Pons (tissue), 1 donor: ENCODE data around the gene KCNQ2.
"Not testable (repeated sequence)": the region's sequence is repeated elsewhere in the genome, so short reads cannot be mapped to it uniquely, and the experiment has no call there.

ENCODE experiments used
- DNase-seq: peaks from one replicate; pipeline ENCODE4 v3.0.0-alpha.2; 2016; ENCODE audit warnings: low spot score

The KCNQ2 gene

DNA sequence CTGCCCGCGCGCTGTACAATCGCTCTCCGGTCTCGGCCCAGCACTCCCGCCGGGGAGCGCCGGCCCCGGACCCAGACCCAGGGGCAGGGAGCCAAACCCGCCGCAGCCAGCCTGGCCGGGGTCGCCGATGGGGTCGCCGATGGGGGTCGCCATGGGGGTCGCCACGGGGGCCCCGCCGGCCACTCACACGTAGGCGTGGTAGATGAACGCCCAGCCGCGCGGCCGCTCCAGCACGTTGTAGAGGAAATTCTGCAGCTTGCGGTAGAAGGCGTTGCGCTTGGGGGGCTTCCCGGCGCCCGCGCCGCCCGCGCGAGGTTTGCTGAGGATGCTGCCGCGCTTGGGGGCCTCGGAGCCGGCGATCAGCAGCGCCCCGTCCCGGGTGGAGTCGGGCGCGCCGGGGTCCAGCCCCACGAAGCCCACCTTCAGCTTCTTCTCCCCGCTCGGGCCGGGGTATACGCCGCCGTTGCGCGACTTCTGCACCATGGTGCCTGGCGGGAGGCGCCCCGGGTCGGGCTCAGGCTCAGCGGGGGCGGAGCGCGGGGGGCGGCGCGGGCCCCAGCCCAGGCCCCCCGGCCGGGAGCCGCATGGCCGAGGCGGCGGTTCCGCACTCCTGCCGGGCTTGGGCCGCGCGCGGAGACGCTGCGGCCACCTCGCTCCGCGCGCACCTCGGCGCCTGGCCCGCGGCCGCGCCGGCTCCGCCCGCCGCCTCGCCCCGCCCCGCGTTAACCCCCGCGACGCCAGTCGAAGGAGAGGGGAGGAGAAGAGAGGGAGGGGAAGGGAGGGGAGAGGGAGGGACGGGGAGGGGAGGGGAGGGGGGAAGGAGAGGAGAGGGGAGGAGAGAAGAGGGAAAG, at the start of gene KCNQ2:
TSS of gene KCNQ2 (minus strand) at position 675 of the 851 bp plus-strand sequence. CDS start at position 483, 192 bp downstream.
- no peak for DNase-seq

DNA sequence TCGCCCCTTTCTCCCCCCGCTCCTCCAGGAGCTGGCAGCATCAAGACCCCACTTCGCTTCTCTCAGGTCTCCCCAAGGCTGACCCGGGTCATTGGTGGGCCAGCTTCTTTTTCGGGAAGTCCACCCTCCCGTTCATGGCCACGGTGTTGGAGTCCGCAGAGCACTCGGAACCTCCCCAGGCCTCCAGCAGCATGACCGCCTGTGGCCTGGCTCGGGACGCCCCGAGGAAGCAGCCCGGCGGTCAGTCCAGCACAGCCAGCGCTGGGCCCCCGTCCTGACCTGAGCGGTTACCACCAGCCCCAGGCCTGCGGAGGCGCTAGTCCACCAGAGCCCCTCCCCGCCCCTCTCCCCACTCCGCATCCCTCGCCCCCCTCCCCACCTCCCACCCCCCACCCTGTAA, 49.1 kb upstream of the KCNQ2 start:
- no peak for DNase-seq

DNA sequence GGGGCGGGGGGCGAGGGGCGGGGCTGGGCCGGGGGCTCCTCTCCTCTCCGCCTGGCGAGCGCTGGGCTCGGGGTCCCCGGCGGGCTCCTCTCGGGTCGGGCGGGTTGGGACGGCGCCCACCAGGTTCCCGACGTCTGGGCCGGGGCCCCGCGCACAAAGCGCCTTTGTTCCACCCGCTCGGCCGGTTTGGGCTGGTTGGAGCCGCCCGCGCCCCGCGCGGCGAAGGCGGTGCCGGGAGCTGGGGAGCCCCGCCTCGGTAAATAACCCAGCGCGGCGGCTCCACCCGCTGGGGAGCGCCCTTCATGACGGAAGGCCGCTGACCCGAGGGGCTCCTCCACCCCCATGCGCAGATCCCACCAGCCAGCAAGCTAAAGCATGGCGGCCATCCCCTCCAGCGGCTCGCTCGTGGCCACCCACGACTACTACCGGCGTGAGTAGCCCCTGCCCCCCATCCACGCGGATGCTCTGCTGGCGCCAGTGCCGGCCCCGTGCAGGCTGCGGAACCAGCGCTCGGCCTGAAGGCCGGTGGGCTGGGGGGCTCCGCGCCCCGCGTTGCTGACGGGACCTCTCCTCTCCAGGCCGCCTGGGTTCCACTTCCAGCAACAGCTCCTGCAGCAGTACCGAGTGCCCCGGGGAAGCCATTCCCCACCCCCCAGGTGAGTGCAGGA, 48.6 kb upstream of the KCNQ2 start:
- DNase-seq: peak; percentile 77

DNA sequence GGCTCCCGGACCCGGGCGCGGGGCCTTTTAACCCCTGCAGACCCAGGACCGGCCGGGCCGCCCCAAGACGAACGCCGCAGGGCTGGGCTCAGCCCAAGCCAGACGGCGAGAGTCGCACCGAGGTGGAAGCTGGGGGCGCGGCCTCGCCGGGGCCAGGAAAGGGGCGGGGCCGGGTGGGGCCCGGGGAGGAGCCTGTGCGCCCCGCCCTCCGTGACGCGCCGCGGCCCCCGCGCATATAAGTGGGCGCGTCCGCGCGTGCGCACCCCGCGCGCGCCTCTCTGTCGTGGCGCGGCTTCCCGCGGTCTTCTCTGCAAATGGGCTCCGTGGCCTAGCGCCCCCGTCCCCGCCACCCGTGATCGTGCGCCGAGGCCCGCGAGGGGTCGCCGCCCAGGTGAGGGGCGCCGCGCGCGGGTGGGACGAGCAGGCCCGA, 48.1 kb upstream of the KCNQ2 start, which contains the start of gene PPDPF:
TSS of gene PPDPF (plus strand) at position 262 of the 430 bp plus-strand sequence. CDS start 544 bp downstream, outside the sequence.
- peak; percentile 78 for DNase-seq

DNA sequence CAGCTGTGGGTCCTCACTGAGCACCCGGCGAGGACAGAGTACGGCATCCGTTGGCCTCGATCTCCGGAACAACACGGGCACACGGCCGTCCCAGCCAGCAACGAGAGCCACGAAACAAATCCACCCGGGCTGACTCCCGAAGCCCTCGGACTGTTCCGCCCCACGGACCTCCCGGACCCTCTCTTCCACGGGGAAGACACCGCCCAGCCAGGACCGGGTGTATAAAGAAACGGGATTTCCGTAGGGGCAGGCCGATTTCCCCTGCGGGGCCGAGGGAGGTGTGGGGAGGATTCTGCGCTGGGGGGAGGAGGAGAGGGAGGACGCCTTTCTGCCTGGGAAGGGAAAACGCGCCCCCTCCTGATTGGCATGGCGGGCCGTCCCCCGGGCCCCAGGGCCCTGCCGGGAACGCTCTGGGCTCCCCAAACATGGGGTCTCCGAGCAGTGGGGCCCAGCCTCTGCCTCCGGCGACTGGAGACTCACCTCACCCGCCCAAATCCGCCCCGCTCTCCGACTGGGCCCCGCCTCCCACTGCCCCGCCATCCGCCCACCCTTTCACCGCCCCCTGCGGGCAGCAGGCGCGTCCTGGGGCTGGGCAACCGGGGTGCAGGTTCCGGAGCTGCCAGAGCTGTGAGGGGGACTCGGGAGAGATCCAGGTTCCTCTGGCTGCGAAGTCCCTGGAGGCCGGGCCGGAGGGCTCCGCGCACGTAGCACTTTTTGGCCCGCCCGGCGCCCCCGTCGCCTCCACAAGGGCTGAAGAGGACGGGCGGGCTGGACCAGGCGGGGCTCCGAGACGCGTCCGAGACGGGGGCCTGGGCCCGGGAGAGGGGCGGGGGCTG, 47.4 kb upstream of the KCNQ2 start:
- peak; percentile 8 for DNase-seq

DNA sequence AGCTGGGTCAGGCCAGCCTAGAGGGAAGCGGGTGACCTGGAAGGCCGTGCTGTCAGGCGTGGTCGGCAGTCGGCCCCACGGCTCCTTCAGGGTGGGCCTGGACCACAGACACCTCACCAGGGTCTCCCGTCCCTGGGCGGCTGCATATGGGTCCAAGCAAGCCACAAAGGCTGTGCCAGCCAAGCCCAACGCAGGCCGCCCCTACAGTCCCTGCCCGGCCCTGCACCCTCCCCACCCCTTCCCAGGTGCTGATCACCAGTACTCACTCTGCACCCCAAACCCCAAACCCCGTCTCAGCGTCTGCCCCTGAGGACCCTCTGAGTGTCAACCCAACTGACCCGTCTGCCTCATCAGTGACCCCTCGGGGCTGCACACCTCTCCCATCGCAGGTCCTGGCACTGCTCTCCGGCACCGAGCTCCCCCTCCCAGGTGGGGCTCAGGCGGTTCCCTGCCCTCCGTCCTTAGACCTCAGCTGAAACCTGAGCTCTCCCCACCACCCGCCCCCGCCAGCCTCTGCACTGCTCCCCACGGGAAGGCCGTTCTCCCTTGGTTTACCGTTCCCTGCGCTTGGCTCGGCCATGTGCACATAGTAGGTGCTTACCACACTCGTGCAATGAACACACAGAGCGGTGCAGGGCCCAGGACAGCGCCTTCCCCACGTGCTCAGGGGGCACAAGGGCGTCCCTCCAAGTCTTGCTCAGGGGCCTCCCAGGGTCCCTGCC, 46.7 kb upstream of the KCNQ2 start:
- DNase-seq: no peak

DNA sequence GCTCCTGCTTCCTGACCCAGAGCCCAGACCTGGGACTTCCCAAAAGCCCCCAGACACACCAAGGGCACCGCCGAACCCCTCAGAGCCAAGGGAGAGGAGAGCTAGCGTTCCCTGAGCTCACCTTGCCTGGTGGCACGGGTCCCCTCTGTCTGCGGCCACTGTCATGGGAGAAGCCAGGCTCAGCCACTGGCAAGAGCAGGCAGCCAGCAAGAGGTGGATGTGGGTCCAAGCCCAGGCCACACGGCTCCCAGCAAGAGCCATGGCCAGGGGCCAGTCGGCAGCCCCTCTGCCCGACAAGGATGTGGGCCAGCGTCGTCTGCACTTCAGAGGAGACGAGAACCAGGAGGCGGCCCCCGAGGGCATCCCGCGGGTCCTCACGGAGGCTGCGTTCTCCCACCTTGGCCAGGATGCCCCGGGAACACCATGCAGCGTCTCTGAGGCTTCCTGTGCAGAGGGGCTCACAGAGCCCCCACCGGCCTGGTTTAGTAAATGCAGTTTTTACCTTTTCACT, 46.0 kb upstream of the KCNQ2 start:
- DNase-seq: no peak

DNA sequence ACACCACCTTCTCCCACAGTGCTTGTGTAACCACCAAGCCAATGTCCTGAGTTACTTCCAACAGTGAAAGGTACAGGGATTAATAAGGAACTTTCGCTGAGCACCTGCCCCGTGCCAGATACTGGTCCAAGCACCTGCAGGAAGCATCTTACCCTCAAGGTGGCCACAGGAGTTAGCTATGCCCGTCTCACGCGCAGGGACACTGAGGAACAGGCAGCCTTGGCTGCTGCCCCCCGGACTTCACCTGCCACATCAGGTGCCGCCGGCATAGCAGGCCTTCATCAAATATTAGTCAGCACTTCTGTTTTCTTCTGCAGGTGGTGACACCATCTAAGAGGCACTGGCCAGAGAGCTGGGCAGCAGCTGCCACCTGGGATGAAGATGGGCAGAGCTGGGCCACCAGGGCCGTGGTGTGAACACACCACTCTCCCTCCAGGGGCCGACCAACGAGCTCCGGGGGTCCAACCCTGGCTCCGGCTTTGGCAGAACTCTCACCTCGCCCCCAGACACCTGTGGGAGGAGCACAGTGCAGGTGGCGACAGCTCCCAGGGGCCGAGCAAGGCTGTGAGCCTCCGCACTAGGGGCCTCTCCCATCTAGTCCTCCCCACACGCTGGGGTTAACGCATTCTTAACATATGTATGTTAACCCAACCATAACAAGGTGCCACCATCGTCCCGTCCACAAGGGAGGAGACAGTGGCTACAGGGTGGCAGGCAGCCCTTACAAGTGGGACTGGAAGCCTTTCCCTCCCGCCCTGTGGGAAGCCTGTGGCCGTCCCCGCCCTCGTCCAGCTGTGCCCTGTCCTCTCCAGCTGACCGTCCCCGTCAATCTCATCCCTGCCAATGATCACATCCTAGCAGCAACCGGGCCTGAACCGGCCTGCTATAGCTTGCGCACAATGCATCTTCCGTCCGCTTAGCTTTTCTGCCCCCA, 45.2 kb upstream of the KCNQ2 start:
- DNase-seq: no peak

DNA sequence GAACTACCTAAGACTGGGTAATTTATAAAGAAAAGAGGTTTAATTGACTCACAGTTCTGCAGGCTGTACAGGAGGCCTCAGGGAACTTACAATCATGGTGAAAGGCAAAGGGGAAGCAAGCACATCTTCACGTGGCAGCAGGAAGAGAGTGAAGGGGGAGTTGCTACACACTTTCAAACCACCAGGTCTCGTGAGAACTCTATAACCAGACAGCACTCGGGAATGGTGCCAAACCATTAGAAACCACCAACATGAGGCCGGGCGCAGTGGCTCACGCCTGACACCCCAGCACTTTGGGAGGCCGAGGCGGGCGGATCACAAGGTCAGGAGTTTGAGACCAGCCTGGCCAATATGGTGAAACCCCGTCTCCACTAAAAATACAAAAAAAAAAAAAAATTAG, 42.1 kb upstream of the KCNQ2 start:
- not testable (repeated sequence) for DNase-seq

DNA sequence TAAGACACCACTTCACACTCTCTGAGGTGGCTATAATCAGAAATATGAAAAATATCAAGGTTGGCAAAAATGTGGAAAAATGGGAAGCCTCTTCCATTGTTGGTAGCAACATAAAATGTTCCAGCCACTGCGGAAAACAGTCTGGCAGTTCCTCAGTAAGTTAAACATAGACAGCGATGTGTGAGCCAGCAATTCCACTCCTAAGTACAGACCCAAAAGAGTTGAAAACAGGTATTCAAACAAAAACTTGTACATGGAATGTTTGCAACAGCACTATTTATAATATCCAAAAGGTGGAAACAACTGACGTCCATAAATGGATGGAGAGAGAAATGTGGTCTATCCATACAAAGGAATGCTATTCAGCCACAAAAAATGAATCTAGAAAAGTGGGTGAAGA, 40.8 kb upstream of the KCNQ2 start:
- DNase-seq: no peak

DNA sequence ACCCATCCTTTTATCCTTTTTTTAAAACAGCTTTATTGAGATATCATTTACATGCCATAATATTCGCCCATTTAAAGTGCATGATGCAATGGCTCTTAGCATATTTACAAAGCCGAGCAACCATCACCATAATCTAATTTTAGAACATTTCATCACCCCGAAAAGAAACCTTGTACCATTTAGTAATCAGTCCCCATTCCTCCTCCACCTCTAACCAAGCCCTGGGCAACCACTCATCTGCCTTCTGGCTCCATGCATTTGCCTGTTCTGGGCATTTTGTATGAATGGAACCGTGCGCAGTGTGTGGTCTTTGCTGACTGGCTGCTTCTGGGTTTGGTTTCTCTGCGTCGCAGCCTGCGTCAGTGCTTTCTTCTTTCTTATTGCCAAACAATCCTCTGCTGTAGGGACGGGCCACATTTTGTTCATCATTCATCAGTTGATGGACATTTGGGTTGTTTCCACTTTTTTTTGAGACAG, 36.7 kb upstream of the KCNQ2 start:
- DNase-seq: no peak

DNA sequence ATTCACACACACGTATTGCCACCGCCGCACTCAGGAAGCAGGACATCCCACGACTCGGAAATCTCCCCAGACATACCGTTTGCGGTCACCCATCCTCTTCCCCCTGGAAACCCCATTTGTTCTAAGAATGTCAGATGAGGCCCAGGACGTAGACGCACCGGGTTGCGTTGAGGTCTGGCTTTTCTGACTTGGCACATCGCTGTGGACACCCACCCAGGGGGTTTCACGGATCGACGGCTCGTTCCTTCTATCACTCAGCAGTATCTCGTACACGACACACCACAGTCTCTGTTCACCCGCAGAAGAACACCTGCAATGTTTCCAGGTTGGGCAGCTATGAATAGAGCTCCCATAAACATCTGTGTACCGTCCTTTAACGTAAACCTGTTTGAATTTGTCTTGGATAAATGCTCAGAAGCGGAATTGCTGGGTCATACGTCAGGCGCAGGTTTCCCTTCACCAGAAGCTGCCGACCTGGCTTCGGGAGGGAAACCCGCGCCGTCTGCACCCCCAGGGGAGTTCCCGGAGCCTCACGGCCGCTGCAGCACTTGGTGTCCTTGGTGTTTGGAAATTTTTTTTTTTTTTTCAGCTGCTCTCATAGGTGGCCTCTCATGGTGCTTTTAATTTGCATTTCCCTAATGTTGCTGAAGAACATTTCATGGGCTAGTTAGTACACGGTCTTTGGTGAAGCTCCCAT, 35.8 kb upstream of the KCNQ2 start:
- DNase-seq: no peak

DNA sequence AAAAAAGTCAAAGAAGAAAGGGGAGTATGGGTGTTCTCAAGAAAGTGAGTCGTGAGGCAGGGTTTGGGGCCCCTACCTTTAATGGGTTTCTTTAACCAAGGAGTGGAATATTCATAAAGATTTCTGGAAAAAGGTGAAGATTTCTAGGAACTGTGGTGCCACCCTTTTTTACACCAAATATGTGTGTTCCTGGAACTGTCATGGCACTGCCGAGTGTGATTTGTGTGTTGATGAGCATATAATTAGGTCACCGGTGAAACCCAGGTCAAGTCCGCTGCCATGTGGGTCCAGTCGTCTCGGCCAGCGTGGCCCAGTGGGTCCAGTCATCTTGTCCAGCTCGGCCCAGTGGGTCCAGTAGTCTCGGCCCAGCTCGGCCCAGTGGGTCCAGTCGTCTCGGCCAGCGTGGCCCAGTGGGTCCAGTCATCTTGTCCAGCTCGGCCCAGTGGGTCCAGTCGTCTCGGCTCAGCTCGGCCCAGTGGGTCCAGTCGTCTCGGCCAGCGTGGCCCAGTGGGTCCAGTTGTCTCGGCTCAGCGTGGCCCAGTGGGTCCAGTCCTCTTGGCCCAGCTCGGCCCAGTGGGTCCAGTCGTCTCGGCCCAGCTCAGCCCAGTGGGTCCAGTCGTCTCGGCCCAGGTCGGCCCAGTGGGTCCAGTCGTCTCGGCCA, 34.8 kb upstream of the KCNQ2 start:
- no peak for DNase-seq

DNA sequence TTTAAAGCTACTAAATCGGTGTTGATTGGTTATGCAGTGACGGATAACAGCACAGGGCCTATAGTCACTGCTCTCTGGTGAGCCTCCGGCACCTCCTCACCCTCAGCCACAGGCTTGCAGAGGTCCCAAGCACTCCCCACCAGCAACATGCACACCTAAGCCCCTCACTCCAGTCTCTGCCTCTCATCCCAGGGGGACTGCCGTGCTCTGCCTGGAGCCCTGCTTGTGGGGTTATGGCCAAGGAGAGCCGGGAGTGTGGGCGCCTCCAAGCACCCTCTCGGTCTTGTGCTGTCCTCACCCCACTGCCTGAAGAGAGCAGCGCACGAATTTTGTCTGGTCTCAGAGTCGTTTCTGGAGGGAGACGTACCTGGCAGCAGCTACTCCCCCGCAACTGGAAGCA, 33.3 kb upstream of the KCNQ2 start:
- no peak for DNase-seq

DNA sequence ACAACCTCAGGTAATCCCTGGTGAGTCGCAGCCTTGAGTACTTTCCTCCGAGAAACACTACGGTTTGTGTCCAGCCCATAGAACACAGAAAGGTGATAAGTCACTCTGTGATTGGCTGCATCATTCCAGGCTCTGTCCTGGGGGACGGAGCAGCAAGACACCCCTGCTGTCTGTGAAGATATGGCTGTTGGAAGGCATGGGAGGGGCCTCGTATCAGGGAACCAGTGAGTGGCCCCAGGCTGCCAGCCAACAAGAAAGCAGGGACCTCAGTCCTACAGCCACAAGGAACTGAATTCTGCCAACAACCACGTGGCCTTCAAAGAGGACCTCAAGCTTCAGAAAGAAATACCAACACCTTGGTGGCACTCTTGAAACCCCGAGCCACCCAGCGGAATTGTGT, 32.8 kb upstream of the KCNQ2 start:
- no peak for DNase-seq

DNA sequence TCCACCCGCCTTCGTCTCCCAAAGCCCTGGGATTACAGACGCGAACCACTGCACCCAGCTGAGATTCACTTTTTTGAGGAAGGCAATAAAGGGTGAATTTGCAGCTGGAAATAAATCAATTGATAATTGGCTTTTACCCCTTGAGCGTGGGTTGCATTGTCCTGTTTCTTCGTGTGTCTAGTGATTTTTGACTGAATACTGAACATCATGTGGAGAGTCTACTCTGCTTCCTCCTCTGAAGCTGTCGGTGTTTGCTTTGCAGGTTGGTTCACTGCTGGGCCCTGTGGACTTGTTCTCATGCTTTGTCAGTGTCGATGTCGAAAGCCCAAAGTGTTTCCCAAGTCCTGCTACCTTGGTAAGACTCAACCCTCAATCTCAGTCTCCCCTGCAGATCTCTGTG, 32.2 kb upstream of the KCNQ2 start:
- no peak for DNase-seq

DNA sequence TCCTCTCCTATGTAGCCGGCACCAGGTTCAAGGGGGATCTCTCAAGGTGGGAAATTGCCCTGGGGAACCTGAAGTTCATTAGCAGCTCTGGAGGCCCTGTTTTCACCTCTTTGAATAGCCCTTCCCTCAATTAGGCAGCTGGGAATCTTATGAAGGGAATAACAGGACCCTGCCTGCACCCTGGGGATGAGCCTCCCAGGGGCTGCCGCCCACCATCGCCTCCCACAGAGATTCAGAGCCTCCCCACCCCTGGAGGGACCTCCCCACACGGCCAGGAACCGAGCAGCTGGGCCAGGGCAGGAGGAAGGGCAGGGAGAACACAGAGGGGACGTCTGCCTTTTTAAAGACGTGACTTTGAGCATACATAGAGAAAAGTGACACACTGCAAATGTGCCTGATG, 31.1 kb upstream of the KCNQ2 start:
- no peak for DNase-seq

DNA sequence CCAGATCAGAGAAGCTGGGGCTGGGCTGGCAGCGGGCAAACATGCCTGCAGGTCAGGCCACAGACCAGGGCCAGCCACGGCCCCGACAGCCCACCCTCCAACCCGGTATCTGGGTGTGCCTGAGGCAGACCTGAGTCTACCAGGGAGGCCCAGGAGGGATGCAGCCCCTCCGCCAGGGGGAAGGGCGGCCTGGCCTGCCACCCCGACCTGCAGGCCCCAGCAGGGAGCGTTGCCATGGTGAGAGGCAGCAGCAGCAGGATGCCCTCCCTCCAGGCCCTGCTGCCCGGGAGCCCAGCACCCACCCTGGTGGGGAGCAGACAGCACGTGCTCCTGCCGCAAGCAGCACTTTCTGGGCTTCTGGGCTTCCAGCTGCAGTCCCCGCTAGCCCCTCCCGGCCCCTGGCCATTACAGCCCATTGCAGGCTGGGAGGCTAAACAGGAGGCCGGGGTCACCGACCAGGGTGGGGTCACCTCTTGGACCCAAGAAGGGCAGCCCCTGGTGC, 30.3 kb upstream of the KCNQ2 start:
- DNase-seq: no peak
